OCI-LY3 (cell line): ENCODE measurements around the gene MCM8.

Experiments used
- CTCF ChIP-seq: fragments of 200-600, 300-600 bp; sonication (generic); IDR thresholded peaks from 2 replicates; pipeline ENCODE4 v1.5.1; 2014; ENCODE audit warnings: antibody characterized with exemption, low read length, low read depth
- EZH2phosphoT487 ChIP-seq: fragments of 200-600 bp; shearing (Covaris generic); IDR thresholded peaks from 2 replicates; pipeline ENCODE4 v1.6.1; 2018; ENCODE audit warnings: antibody characterized with exemption, mixed run types, low read depth

- TF ChIP-seq CTCF = no peak
- TF ChIP-seq EZH2phosphoT487 = no peak
Measured at GRCh38 chr20:5979801-5980200, 29.3 kb downstream of the MCM8 start.
